Neutrophil (primary cell): Measurements from ENCODE around the gene SLC34A1.

Source experiments
- H3K27ac ChIP-seq: fragments of 200-600 bp; sonication (generic); 2 replicates; pipeline ENCODE4 v1.5.1; 2016; ENCODE audit warnings: mild to moderate bottlenecking, moderate library complexity
- H3K27me3 ChIP-seq: fragments of 200-600 bp; sonication (generic); 2 replicates; pipeline ENCODE4 v1.6.0; 2016; ENCODE audit warnings: mild to moderate bottlenecking
- H3K36me3 ChIP-seq: fragments of 200-600 bp; sonication (generic); 2 replicates; pipeline ENCODE4 v1.5.1; 2017
- H3K4me1 ChIP-seq, 2 experiments: fragments of 200-600 bp in 1 of 2; sonication (generic) in 1 of 2; 1 replicate in 1 of 2; 2 replicates in 1 of 2; pipeline versions ENCODE4 v1.5.1 to v1.6.1; 2013 to 2016; ENCODE audit warnings: low read depth in 1 of 2, low read length in 1 of 2, mild to moderate bottlenecking in 1 of 2, moderate library complexity in 1 of 2; ENCODE audit not compliant: control insufficient read depth in 1 of 2, insufficient read depth in 1 of 2
- H3K4me3 ChIP-seq, 2 experiments: fragments of 200-600 bp in 1 of 2; sonication (generic) in 1 of 2; 1 replicate in 1 of 2; 2 replicates in 1 of 2; pipeline ENCODE4 v1.5.1; 2013 to 2016; ENCODE audit warnings: low read depth in 1 of 2, low read length in 1 of 2, mild to moderate bottlenecking in 1 of 2, moderate library complexity in 1 of 2
- H3K9me3 ChIP-seq: fragments of 200-600 bp; sonication (generic); 2 replicates; pipeline ENCODE4 v1.5.1; 2016
- TF ChIP-seq, protein P1 (sequence below): fragments of 200-600 bp; sonication (generic); IDR thresholded peaks from 2 replicates; pipeline ENCODE4 v1.5.1; 2016; ENCODE audit warnings: antibody characterized with exemption

Gene SLC34A1

GRCh38 chr5:177350776-177351391, 33.4 kb upstream of the SLC34A1 start:
- H3K4me3 ChIP-seq = peak overlapping the region; percentile 81 to 97
- no peaks in the 10 kb centered on the region for H3K27me3 ChIP-seq
- TF ChIP-seq, protein P1, sequence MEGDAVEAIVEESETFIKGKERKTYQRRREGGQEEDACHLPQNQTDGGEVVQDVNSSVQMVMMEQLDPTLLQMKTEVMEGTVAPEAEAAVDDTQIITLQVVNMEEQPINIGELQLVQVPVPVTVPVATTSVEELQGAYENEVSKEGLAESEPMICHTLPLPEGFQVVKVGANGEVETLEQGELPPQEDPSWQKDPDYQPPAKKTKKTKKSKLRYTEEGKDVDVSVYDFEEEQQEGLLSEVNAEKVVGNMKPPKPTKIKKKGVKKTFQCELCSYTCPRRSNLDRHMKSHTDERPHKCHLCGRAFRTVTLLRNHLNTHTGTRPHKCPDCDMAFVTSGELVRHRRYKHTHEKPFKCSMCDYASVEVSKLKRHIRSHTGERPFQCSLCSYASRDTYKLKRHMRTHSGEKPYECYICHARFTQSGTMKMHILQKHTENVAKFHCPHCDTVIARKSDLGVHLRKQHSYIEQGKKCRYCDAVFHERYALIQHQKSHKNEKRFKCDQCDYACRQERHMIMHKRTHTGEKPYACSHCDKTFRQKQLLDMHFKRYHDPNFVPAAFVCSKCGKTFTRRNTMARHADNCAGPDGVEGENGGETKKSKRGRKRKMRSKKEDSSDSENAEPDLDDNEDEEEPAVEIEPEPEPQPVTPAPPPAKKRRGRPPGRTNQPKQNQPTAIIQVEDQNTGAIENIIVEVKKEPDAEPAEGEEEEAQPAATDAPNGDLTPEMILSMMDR = no peak
- no peaks in the 10 kb centered on the region for H3K9me3 ChIP-seq
- peaks cover 67% of the 10 kb centered on the region in 2 experiments for H3K4me1 ChIP-seq
- peaks cover 18% of the 10 kb centered on the region for H3K36me3 ChIP-seq
- peak overlapping the region; percentile 97 for H3K27ac ChIP-seq

GRCh38 chr5:177351392-177352329, 32.6 kb upstream of the SLC34A1 start, which contains the start of gene LMAN2:
Gene LMAN2, minus strand, starts transcription at chr5:177351668. Its CDS starts 21 bp downstream, at chr5:177351647.
- H3K9me3 ChIP-seq = no peaks in the 10 kb centered on the region
- no peaks in the 10 kb centered on the region for H3K27me3 ChIP-seq
- H3K4me1 ChIP-seq = peaks cover 74 to 75% of the 10 kb centered on the region in 2 experiments
- H3K36me3 ChIP-seq = peaks cover 18% of the 10 kb centered on the region
- H3K4me3 ChIP-seq = peak within 1 kb of the TSS; percentile 81 to 97
- H3K27ac ChIP-seq = peak within 1 kb of the TSS; percentile 97
- TF ChIP-seq, protein P1 = peak; percentile 45

DNA sequence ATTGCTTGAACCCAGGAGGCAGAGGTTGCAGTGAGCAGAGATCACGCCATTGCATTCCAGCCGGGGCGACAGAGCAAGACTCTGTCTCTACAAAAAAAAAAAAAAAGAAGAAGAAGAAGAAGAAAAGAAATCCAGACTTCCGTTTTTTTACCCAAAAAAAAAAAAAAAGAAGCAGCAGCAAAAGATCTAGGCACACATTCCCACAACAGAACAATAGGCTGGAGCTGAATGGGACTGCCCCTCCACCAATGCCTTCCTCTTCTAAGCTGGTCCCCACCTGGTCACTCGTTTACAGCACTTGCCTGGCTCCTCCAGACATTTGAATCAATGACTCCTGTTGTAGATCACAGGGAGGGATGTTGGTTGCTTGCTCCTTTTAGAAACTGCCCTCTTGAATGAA, 31.1 kb upstream of the SLC34A1 start:
- Histone ChIP-seq H3K36me3 (peaks cover 14% of the 10 kb centered on the region), H3K27ac (peak overlapping the region; percentile 97), H3K4me3 (peak overlapping the region in 1 of 2 experiments; percentile 21), H3K4me1 (peaks cover 84 to 86% of the 10 kb centered on the region in 2 experiments), H3K27me3 (no peaks in the 10 kb centered on the region), H3K9me3 (no peaks in the 10 kb centered on the region)
- TF ChIP-seq, protein P1 = no peak

GRCh38 chr5:177354256-177354655, 30.0 kb upstream of the SLC34A1 start:
- peaks cover 9% of the 10 kb centered on the region for H3K36me3 ChIP-seq
- peak overlapping the region; percentile 93 for H3K27ac ChIP-seq
- H3K4me1 ChIP-seq = peaks cover 81 to 93% of the 10 kb centered on the region in 2 experiments
- no peak overlapping the region for H3K4me3 ChIP-seq
- H3K27me3 ChIP-seq = no peaks in the 10 kb centered on the region
- H3K9me3 ChIP-seq = no peaks in the 10 kb centered on the region
- TF ChIP-seq, protein P1 = no peak

GRCh38 chr5:177354711-177355110, 29.5 kb upstream of the SLC34A1 start:
- H3K4me1 ChIP-seq = peaks cover 81 to 93% of the 10 kb centered on the region in 2 experiments
- H3K36me3 ChIP-seq = peaks cover 7% of the 10 kb centered on the region
- H3K27ac ChIP-seq = peak overlapping the region; percentile 93
- TF ChIP-seq, protein P1 = no peak
- peak overlapping the region in 1 of 2 experiments; percentile 82 for H3K4me3 ChIP-seq
- no peaks in the 10 kb centered on the region for H3K9me3 ChIP-seq
- no peaks in the 10 kb centered on the region for H3K27me3 ChIP-seq
